Sigmoid colon (tissue), 7 donors: Measurements from ENCODE around the gene SNTN. TPM values are rescaled to one million over a fixed set of nuclear protein-coding genes. Genes with fewer than 3 reads are reported as not detected.

ENCODE experiments used
- DNase-seq: peaks from one replicate; pipeline ENCODE4 v3.0.0-alpha.2; 2019
- H3K27ac ChIP-seq, 4 donors: fragments of 200-600 bp; sonication (generic); one replicate each; pipeline ENCODE4 v1.5.1; 2016 to 2019; ENCODE audit warnings: mild to moderate bottlenecking in 1 of 4
- H3K27me3 ChIP-seq, 3 donors: fragments of 200-600 bp; sonication (generic); one replicate each; pipeline ENCODE4 v1.5.1; 2019; ENCODE audit warnings: mild to moderate bottlenecking in 1 of 3
- H3K36me3 ChIP-seq, 4 donors: fragments of 200-600 bp; sonication (generic); one replicate each; pipeline ENCODE4 v1.5.1; 2016 to 2019
- H3K4me1 ChIP-seq, 4 donors: fragments of 200-600 bp; sonication (generic); one replicate each; pipeline ENCODE4 v1.5.1; 2017 to 2019
- H3K4me3 ChIP-seq, 4 donors: fragments of 200-600 bp; sonication (generic); one replicate each; pipeline ENCODE4 v1.5.1; 2017 to 2019; ENCODE audit warnings: mild to moderate bottlenecking in 2 of 4, moderate library complexity in 1 of 4
- H3K9me3 ChIP-seq, 4 donors: fragments of 200-600 bp in 3 of 4; sonication (generic) in 3 of 4; one replicate each; pipeline versions ENCODE4 v1.5.1 to v1.6.1; 2013 to 2019
- CTCF ChIP-seq, 4 experiments: fragments of 450-650 bp in 3 of 4; fragments of 200-600 bp in 1 of 4; IDR thresholded peaks; one replicate each; pipeline ENCODE4 v1.5.1; 2016 to 2019; ENCODE audit warnings: antibody characterized with exemption in 4 of 4, mild to moderate bottlenecking in 3 of 4, moderate library complexity in 2 of 4
- EP300 ChIP-seq, 4 donors: sonication (generic); formaldehyde crosslinking; IDR thresholded peaks; one replicate each; pipeline ENCODE4 v1.6.1; 2017; ENCODE audit warnings: antibody characterized with exemption in 4 of 4
- POLR2A ChIP-seq, 2 donors: fragments of 450-650 bp; IDR thresholded peaks; one replicate each; pipeline ENCODE4 v1.6.1; 2016; ENCODE audit warnings: antibody characterized with exemption in 2 of 2, mild to moderate bottlenecking in 2 of 2, moderate library complexity in 2 of 2
- POLR2AphosphoS5 ChIP-seq, 4 donors: sonication (generic); formaldehyde crosslinking; IDR thresholded peaks; one replicate each; pipeline ENCODE4 v1.6.1; 2017; ENCODE audit warnings: antibody characterized with exemption in 4 of 4
- WGBS, 2 donors: extraction: QIAGEN DNeasy Blood & Tissue Kit; methylation state at CpG; one replicate each; pipeline ENCODE4 v1.1.7; 2013; 5-methylcytosine and 5-hydroxymethylcytosine counted together
- intact Hi-C: fragments of 100-400 bp; cut with DNase I; formaldehyde crosslinking; loops from one replicate; pipeline ENCODE4 v1.15.1; 2023
- polyA plus RNA-seq, 3 donors: library from polyadenylated mRNA; stranded (reverse); fragments of 200-250 nt; gene quantifications; one replicate each; pipeline ENCODE4 v1.2.3, GENCODE V29; 2013
- total RNA-seq, 4 donors: library from RNA; depleted of rRNA; stranded (reverse); fragments of >200 nt; gene quantifications; one replicate each; pipeline ENCODE4 v1.1.0, GENCODE V29; 2016
- donor health status: healthy with polysubstance abuse.
- donor health status: Bipolar disorder and iron deficiency.
- donor health status: healthy.

Gene SNTN
- total and polyA plus RNA-seq, 7 donors = not detected

- Histone ChIP-seq H3K4me1 (no peaks in the 10 kb centered on the region), H3K27me3 (no peaks in the 10 kb centered on the region), H3K27ac (no peak overlapping the region), H3K9me3 (no peaks in the 10 kb centered on the region), H3K36me3 (no peaks in the 10 kb centered on the region), H3K4me3 (no peak overlapping the region)
- intact Hi-C loops = no loop called here
- no peak for DNase-seq
- TF ChIP-seq POLR2AphosphoS5 (IDR thresholded peaks at IDR 0.05) (no peak), POLR2A (IDR thresholded peaks at IDR 0.05) (no peak), EP300 (IDR thresholded peaks at IDR 0.05) (no peak), CTCF (IDR thresholded peaks at IDR 0.05) (no peak)
- WGBS, 2 donors = 53 to 98% methylated on average over 1 of the region's 1 CpG
Observed at GRCh38 chr3:63613561-63613960, 38.9 kb upstream of the SNTN start.

GRCh38 chr3:63617391-63617790, 35.1 kb upstream of the SNTN start:
- DNase-seq = no peak
- no peaks in the 10 kb centered on the region for H3K36me3 ChIP-seq
- 78 to 92% methylated on average over 4 of the region's 4 CpGs for WGBS, 2 donors

GRCh38 chr3:63624941-63625560, 27.4 kb upstream of the SNTN start:
- Histone ChIP-seq H3K4me1 (peaks cover 0 to 11% (median 6%) of the 10 kb centered on the region in 4 donors), H3K4me3 (no peak overlapping the region), H3K36me3 (no peaks in the 10 kb centered on the region), H3K9me3 (no peaks in the 10 kb centered on the region), H3K27ac (no peak overlapping the region), H3K27me3 (no peaks in the 10 kb centered on the region)
- no peak for DNase-seq
- 41 to 44% methylated on average over 8 of the region's 8 CpGs for WGBS, 2 donors
- TF ChIP-seq POLR2A (IDR thresholded peaks at IDR 0.05) = no peak
- no peak for TF ChIP-seq EP300 (IDR thresholded peaks at IDR 0.05)
- TF ChIP-seq POLR2AphosphoS5 (IDR thresholded peaks at IDR 0.05) = no peak
- no peak for TF ChIP-seq CTCF (IDR thresholded peaks at IDR 0.05)
- intact Hi-C loops = no loop called here

More at GRCh38 chr3:63617391-63617790, 35.1 kb upstream of the SNTN start:
- H3K4me3 ChIP-seq = no peak overlapping the region
- H3K27ac ChIP-seq = no peak overlapping the region
- no peaks in the 10 kb centered on the region for H3K27me3 ChIP-seq
- intact Hi-C loops = no loop called here
- H3K4me1 ChIP-seq = no peaks in the 10 kb centered on the region
- H3K9me3 ChIP-seq = peaks cover 0 to 3% (median 0%) of the 10 kb centered on the region in 4 donors
- no peak for TF ChIP-seq CTCF (IDR thresholded peaks at IDR 0.05)

- 88 to 89% methylated on average over 4 of the region's 4 CpGs for whole genome bisulfite sequencing, 2 donors
- intact Hi-C loops = no loop called here
- Histone ChIP-seq H3K9me3 (no peaks in the 10 kb centered on the region), H3K27ac (no peak overlapping the region), H3K27me3 (no peaks in the 10 kb centered on the region), H3K36me3 (no peaks in the 10 kb centered on the region), H3K4me1 (no peaks in the 10 kb centered on the region), H3K4me3 (no peak overlapping the region)
- TF ChIP-seq EP300 (IDR thresholded peaks at IDR 0.05) = no peak
- TF ChIP-seq CTCF (IDR thresholded peaks at IDR 0.05) = no peak
- no peak for TF ChIP-seq POLR2AphosphoS5 (IDR thresholded peaks at IDR 0.05)
- no peak for DNase-seq
Observed at GRCh38 chr3:63631670-63632069, 20.8 kb upstream of the SNTN start.

GRCh38 chr3:63635186-63635585, 17.3 kb upstream of the SNTN start:
- H3K4me3 ChIP-seq = no peak overlapping the region
- TF ChIP-seq CTCF (IDR thresholded peaks at IDR 0.05) (no peak), POLR2A (IDR thresholded peaks at IDR 0.05) (no peak), EP300 (IDR thresholded peaks at IDR 0.05) (no peak), POLR2AphosphoS5 (IDR thresholded peaks at IDR 0.05) (no peak)
- H3K4me1 ChIP-seq = no peaks in the 10 kb centered on the region
- H3K27ac ChIP-seq = no peak overlapping the region
- no peaks in the 10 kb centered on the region for H3K36me3 ChIP-seq
- 91 to 94% methylated on average over 3 of the region's 3 CpGs for WGBS, 2 donors
- no peak for DNase-seq
- H3K27me3 ChIP-seq = no peaks in the 10 kb centered on the region
- intact Hi-C loops = no loop called here
- peaks cover 0 to 3% (median 0%) of the 10 kb centered on the region in 4 donors for H3K9me3 ChIP-seq
